ENCODE results near the gene DLL4. TPM values are rescaled to one million over a fixed set of nuclear protein-coding genes. Genes with fewer than 3 reads are reported as not detected.

DLL4 gene
- total and polyA plus RNA-seq, 2 experiments from 2014 or later: not detected

GRCh38 chr15:40893019-40893670 is 36.0 kb upstream of the DLL4 start:
- no peak overlapping the region for H3K4me2 ChIP-seq (ENCODE audit: unreplicated experiment)
- H3K4me1 ChIP-seq (ENCODE audit: insufficient read depth): 0 out of 2 replicates have a peak, but pooled peaks cover 8% of the 10 kb centered on the region
- in situ Hi-C loops (cut with MboI): no loop called here
- H3K9me2 ChIP-seq (ENCODE audit: insufficient read depth): no peaks in the 10 kb centered on the region
- H4K20me1 ChIP-seq (ENCODE audit: insufficient read depth): no peaks in the 10 kb centered on the region
- 72 to 76% methylated on average over 22 of the region's 22 CpGs for WGBS, 2 experiments (ENCODE audit: low coverage in 1 of 2, low lambda C conversion rate in 2 of 2, missing lambda C conversion rate in 2 of 2)
- no peaks in the 10 kb centered on the region for H3K9me3 ChIP-seq (ENCODE audit: low read depth)
- H3K4me3 ChIP-seq: no peak overlapping the region
- no peak for DNase-seq
- H3K36me3 ChIP-seq (ENCODE audit: low read depth): 0 out of 2 replicates have a peak, but pooled peaks cover 3% of the 10 kb centered on the region
- no peak for TF ChIP-seq EZH2 (IDR thresholded peaks at IDR 0.05; ENCODE audit: insufficient read depth, poor library complexity, severe bottlenecking)
- TF ChIP-seq EZH2phosphoT487 (IDR thresholded peaks at IDR 0.05; ENCODE audit: insufficient read depth, low read depth): no peak
- no peaks in the 10 kb centered on the region for H3K27me3 ChIP-seq (replicated peaks; ENCODE audit: insufficient read depth)
- no peak overlapping the region for H3K27ac ChIP-seq
- peaks cover 37% of the 10 kb centered on the region for H3K79me2 ChIP-seq (ENCODE audit: insufficient read depth)
- H2AFZ ChIP-seq: peak overlapping the region; percentile 99
- H3F3A ChIP-seq (ENCODE audit: insufficient read depth): no peaks in the 10 kb centered on the region
- no peak overlapping the region for H3K9ac ChIP-seq

GRCh38 chr15:40893733-40894680 is 35.1 kb upstream of the DLL4 start, which contains the start of gene VPS18:
VPS18 (plus strand) TSS chr15:40894450; CDS start chr15:40894769, 319 bp downstream.
- Histone ChIP-seq H3K9me2 (ENCODE audit: insufficient read depth) (no peaks in the 10 kb centered on the region), H3K4me2 (ENCODE audit: unreplicated experiment) (peak within 1 kb of the TSS; percentile 90), H3K9me3 (ENCODE audit: low read depth) (no peaks in the 10 kb centered on the region), H3K36me3 (ENCODE audit: low read depth) (0 out of 2 replicates have a peak, but pooled peaks cover 9% of the 10 kb centered on the region), H3F3A (ENCODE audit: insufficient read depth) (no peaks in the 10 kb centered on the region), H3K27ac (peak within 1 kb of the TSS; percentile 94), H3K27me3 (replicated peaks; ENCODE audit: insufficient read depth) (no peaks in the 10 kb centered on the region), H4K20me1 (ENCODE audit: insufficient read depth) (no peaks in the 10 kb centered on the region), H2AFZ (peak within 1 kb of the TSS; percentile 99), H3K4me3 (peak within 1 kb of the TSS; percentile 83), H3K9ac (peak within 1 kb of the TSS; percentile 99), H3K4me1 (ENCODE audit: insufficient read depth) (0 out of 2 replicates have a peak, but pooled peaks cover 8% of the 10 kb centered on the region), H3K79me2 (ENCODE audit: insufficient read depth) (peaks cover 43% of the 10 kb centered on the region)
- in situ Hi-C loops (cut with MboI): no loop called here
- DNase-seq: peak; percentile 99
- 5% methylated on average over 51 to 55 of the region's 55 CpGs for whole genome bisulfite sequencing, 2 experiments (ENCODE audit: low coverage in 1 of 2, low lambda C conversion rate in 2 of 2, missing lambda C conversion rate in 2 of 2)
- no peak for TF ChIP-seq EZH2 (IDR thresholded peaks at IDR 0.05; ENCODE audit: insufficient read depth, poor library complexity, severe bottlenecking)
- no peak for TF ChIP-seq EZH2phosphoT487 (IDR thresholded peaks at IDR 0.05; ENCODE audit: insufficient read depth, low read depth)

GRCh38 chr15:40894681-40895448 is 34.3 kb upstream of the DLL4 start:
- TF ChIP-seq EZH2 (IDR thresholded peaks at IDR 0.05; ENCODE audit: insufficient read depth, poor library complexity, severe bottlenecking) (no peak), EZH2phosphoT487 (IDR thresholded peaks at IDR 0.05; ENCODE audit: insufficient read depth, low read depth) (no peak)
- peak overlapping the region; percentile 85 for H2AFZ ChIP-seq
- peak overlapping the region; percentile 83 for H3K4me3 ChIP-seq
- 0 out of 2 replicates have a peak, but pooled peaks cover 8% of the 10 kb centered on the region for H3K4me1 ChIP-seq (ENCODE audit: insufficient read depth)
- H3K36me3 ChIP-seq (ENCODE audit: low read depth): 0 out of 2 replicates have a peak, but pooled peaks cover 9% of the 10 kb centered on the region
- H3K9me2 ChIP-seq (ENCODE audit: insufficient read depth): no peaks in the 10 kb centered on the region
- H4K20me1 ChIP-seq (ENCODE audit: insufficient read depth): no peaks in the 10 kb centered on the region
- H3K27ac ChIP-seq: peak overlapping the region; percentile 94
- 1 to 2% methylated on average over 31 to 33 of the region's 33 CpGs for WGBS, 2 experiments (ENCODE audit: low coverage in 1 of 2, low lambda C conversion rate in 2 of 2, missing lambda C conversion rate in 2 of 2)
- H3K4me2 ChIP-seq (ENCODE audit: unreplicated experiment): peak overlapping the region; percentile 90
- H3K9ac ChIP-seq: peak overlapping the region; percentile 99
- in situ Hi-C loops (cut with MboI): no loop called here
- no peaks in the 10 kb centered on the region for H3K27me3 ChIP-seq (replicated peaks; ENCODE audit: insufficient read depth)
- DNase-seq: peak; percentile 94
- peaks cover 45% of the 10 kb centered on the region for H3K79me2 ChIP-seq (ENCODE audit: insufficient read depth)
- no peaks in the 10 kb centered on the region for H3K9me3 ChIP-seq (ENCODE audit: low read depth)
- H3F3A ChIP-seq (ENCODE audit: insufficient read depth): no peaks in the 10 kb centered on the region

Measured in GM23248 (cell line).